Effector CD4-positive, alpha-beta T cell (primary cell): Measurements from ENCODE around the gene FAM163B. TPM values are rescaled to one million over a fixed set of nuclear protein-coding genes. Genes with fewer than 3 reads are reported as not detected.

Experiments used
- DNase-seq: peaks from one replicate; pipeline ENCODE4 v3.0.0-alpha.2; 2020
- total RNA-seq: gene quantifications from one replicate; lab custom pipeline; 2026; lab: John Stamatoyannopoulos, UW

The FAM163B gene
- total RNA-seq, result not detected

DNA sequence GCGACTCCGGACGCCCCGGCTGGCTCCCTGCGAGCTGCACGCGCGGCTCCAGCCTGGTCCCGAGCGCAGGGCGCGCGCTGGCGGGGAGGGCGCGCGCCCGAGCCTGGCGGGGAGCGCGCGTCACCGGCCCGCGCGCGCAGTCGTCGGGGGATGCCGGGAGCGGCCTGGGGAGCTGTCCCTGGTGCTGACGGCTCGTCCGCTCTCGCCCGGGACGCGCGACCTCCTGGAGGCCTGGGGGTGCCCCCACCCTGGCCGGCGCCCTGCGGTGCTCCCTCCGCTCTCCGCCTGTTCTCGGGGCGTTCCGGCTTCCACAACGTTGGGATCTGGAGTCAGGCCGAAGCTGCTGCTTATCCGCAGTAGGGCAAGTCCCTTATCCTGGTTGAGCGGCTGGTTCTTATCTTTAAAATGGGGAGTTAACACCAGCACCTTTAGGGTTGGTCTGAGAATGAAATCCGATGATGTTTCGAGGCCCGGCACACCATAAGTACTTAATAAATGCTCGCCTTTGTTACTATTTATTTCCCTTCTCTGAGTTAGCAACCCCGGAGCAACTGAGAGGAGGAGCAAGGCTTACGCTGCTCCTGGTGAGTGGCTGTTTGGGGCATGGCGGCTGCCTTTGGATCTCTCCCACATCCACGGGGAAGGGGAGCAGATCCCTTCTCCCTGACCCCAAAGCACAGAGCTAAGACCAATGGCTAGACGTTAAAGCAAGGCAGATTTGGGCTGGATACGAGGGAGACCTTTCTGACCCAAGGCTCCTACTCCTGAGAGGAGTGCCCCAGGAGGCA lies at the start of gene FAM163B:
Gene FAM163B, minus strand, starts transcription at position 79 of the 788 bp plus-strand sequence. CDS start 29,166 bp downstream, outside the sequence.
- DNase-seq, result no peak

DNA sequence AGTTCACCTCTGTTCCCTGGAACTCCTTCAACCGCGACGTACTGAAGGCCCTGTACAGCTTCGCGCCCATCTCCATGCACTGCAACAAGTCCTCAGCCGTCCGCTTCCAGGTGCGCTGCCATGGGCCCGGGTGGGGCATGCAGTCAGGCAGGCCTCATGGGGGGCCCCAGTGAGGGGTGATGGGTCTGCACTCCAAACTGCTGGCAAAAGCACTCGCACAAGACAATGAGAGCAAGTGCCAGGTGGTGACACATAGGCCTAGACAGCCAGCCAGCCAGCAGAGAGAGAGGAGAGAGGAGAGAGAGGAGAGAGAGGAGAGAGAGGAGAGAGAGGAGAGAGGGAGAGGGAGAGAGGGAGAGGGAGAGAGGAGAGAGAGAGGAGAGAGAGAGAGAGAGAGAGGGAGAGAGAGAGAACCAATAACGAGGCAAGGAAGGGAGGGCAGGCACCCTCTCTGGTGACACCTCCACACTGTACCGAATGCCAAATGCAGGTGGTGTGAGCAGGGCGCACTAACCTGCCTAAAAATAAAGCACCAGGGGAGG lies 48.0 kb upstream of the FAM163B start:
- DNase-seq, result no peak

DNA sequence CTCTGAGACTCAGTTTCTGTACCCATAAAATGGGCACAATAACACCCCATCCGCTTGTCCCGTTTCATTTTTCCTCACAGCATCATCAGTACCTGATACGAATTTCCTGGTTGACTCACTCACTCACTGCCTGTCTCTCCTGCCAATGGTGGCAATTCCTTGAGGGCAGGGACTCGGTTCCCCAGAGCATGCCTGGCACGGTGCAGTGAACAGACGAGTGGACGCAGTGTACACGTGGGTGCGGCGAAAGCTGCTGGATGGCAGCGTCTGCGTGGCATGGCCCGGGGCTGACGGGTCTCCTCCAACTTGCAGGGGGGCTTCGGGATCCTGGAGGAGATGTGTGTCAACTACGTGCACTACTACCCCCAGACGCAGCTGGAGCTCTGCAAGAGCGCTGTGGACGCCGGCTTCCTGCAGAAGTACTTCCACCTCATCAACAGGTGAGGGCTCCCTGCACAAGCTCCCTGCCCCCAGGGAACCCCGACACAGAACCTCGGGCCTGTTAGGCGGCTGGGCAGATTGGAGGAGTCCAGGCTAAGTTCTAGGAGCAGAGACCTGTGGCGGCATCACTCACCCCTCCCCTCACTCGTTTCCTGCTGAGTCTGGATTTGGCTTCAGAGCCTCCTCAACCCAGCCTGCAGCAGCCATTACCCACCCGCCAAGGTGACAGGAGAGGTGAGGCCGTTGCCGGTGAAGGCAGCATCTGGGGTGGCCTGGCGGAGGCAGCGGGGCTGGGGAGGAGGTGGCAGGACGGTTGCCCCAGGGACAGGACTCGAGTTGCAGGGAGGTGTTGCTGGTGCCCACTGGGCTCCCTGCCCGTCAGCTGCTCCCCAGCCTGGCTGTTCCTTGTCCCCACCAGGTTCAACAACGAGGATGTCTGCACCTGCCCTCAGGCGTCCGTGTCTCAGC lies 47.3 kb upstream of the FAM163B start:
- peak; percentile 34 for DNase-seq

DNA sequence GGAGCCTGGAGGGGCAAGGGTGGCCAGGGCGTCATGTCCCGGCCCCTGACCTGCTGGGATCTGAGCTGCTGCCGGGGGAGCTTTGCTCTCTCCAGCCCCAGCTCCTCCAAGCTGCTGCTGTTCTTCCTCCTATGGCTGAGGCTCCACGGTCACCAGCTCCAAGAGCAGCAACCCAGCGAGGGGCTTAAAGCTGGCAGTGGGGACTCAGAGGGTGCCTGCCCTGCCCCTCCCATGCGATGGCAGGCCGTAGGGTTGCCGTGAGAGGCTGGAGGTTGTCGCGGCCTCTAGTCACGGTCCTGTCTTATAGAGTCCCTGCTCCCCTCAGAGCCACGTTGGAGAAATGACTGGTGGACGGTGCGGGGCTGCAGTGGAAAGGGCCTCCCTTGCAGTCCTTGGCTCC lies 46.5 kb upstream of the FAM163B start:
- no peak for DNase-seq

DNA sequence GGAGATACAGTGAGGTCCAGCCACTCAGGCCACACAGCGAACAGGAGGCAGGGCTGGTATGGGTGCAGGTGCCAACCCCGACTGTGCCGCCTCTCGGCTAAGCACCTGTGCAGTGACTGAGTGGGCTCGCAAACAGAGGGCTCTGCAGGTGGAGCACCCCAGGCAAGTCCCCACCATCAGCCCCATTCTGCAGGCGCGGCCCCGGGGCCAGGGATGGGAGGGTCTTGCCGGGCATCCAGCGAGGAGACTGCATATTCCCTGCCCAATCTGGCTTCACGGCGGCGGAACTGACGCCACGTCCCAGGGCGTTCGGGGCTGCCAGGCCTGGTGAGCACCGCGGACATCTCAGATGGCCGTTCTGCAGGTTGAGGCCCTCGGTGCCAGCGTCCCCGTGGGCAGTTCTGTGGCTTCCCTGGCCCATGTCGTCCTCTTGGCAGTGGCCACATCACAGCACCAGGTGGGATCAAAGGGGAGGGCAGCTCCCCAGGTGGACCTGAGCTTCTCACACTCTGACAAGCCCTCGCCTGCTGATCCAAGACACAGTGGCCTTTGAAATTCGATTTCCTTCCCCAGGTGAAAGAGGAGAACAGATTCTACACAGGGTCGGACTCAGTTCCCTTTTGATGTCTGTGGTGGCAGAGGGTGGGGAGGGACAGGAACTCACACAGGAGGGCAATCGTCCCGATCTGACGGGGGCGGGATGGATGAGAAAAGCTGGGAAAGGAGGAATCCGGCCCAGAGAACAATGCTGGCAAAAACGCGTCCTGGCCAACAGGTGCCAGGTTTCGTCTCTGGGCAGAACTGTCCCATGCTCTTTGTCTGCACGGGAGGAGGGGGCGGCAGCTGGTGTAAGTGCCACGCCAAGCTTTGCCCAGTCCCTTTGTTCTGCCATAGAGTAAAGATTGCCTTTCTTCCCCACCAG lies 45.8 kb upstream of the FAM163B start:
- DNase-seq, result no peak

DNA sequence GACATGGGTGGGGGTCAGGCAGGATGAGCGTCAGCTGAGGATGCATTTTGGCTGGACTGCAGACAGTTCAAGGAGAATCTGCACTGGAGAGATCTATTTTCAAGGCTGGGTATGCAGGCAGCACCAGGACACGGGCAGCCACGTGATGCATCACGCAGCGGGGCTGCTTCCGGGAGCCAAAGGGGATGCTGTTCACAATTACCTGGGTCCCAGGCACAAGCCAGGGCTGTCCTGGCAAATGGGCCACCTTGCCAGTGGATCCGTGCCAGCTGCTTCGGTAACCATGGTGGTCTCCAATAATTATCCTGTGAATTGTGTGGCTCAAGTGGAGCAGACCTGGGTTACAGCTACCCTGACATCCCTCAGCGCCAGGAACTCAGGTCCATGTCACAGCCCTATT lies 44.4 kb upstream of the FAM163B start:
- no peak for DNase-seq

DNA sequence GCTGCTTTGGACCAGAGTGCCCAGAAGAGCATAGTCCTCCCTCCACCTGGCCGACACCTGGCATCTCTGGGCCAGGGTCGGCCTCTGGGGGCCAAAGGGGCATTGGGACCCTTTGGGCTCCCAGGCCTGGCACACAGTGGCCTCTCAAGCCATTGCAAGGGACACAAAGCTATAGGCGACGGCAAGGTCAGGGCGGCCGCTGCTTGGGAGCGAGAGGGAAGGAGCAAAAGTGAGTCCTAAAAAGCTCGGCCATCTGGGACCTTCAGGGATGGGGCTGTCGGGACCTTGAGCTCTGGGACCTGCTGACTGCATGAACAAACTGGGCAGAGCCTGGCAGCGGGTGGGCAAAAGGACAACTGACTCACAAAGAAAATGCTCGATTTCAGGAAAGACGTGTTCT lies 40.8 kb upstream of the FAM163B start:
- DNase-seq, result no peak

DNA sequence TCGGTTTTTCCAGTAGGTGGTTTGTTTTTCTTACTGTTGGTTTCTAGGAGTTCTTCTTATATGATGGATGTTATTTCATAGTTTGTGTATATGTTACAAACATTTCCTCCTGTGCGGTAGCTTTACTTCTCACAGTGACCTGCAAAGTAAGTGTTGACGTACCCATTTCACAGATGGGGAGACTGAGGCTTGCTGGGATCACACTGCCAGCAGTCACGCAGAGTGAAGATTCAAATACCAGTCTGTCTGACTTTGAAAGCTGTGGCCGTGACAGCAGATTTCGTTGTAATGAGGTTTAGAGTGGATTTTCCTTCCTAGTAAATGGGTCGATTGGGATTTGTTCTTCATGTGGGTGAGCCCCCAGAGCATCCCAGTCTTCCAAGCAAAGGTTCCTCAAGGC lies 40.0 kb upstream of the FAM163B start:
- no peak for DNase-seq

DNA sequence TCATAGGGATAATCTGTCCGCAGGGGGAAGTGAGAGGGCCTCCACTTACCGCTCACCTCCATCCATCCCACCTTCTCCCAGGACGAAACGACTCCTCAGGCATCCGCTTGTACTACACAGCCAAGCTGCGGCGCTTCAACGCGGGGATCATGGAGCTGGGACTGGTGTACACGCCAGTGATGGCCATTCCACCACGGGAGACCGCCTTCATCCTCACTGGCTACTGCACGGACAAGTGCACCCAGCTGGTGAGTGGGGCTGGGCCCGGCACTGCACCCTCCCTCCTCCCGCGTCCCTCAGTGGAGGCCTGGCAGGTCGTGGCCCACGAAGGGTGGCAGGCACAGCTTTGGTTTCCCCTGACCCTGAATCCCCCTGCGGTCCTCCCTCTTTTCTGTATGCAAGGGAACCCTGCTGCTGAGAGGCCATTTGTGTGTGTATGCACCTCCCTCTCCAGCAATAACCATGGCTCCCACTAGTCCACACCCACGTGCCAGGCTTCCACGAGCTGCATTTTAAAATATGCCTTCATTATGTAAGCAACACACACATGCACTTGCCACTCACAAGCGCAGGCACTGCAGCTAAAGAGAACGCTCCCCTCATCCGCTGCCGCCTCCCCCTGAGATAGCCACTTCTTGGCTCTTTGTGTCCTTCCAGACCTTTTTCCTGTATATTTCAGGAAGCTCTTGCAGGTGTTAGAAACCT lies 38.7 kb upstream of the FAM163B start:
- no peak for DNase-seq

DNA sequence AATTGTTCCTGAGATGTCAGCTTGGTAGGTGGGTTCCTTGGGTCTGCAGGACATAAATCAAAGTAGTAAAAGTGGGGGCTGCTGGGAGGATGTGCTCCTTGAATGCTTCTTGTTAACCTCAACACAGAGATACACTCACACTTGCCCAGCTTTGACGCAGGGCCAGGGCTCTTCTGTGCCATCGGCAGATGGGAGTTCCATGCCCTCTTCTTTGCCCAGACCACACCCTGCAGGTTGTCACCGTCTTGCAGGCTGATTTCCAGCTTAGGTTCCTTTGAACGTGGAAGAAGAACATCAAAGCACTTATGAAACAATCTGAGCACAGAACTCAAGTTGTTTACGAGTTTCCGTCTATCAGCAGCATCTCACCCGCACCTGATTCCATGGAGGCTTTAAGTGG lies 38.0 kb upstream of the FAM163B start:
- no peak for DNase-seq

DNA sequence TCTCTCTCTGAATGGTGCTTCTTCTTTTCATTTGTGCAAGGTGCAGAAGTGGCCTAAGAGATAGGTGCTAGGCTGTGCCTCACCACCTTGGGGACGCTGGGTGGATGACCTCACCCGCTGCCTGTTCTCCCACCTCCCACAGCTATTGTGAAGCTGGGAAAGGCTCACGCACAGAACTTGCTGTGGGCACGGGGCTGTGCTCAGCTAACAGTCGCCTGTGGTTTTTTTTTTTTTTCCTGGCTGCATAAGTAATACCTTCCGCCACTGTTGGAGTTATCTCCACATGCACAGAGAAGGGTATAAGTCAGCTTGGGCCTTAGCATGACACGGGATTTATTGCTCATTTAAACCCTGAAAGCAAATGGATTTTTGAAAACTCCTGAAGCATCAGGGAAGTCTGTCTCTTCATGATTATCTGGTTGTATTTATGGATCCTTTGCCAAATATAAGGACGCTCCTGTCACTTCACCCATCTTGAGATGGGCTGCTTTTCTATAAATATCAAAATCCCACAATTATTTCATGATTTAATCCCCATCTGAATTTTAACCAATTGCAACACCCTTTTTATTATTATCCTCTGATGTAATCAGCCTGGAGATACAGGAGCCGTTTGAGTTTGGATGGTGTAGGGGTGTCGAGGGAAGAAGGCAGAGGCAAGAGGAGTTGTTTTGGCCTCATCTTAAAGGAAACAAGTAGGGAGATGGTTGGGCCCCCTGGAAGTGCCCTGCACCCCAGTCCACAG lies 36.0 kb upstream of the FAM163B start:
- no peak for DNase-seq

DNA sequence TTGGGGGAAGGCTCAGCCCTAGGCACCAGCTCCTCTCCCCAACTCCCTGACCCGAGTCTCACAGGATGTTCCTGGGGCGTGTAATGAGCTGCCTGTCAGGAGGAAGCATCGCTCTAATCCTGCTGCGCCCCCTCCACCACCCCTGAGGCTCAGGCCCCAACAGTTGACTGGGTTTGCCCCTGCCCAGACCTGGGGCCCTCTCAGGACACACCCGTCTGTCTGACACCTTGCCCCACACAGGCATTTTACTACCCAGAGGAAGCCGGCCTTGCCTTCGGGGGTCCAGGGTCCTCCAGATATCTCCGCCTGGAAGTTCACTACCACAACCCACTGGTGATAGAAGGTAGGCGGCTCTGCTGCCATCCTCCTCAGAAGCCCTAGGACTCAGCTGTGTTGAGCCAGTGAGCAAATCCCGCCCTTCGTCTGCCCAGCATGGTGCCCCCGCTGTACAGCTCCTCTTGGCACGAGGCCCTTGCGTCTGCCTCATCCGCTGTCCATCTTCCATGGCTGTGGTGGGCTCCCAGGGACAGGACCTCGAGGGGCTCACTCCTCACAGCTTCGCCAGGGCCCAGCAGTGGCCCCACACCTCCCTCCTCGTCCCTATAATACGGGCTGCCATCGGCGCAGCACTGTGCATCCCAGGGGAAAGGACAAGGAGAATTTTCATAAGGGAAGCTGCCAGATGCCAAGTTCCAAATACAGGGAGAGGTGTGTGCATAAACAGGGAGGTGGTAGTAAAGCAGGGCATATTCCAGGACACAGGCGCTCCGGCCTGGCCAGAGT lies 35.0 kb upstream of the FAM163B start:
- no peak for DNase-seq

DNA sequence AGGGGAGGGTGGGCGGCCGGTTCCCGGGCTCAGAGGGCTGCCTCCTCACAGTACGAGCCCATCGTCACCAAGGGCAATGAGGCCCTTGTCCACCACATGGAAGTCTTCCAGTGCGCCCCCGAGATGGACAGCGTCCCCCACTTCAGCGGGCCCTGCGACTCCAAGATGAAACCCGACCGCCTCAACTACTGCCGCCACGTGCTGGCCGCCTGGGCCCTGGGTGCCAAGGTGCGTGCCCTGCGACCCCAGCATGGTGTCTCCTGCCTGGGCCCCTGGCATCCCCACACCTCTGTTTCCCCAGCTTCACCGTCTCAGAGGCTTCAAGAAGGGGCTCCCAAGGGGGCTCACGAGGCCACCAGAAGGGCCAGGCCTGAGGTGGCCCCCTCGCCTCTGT lies 34.2 kb upstream of the FAM163B start:
- DNase-seq, result no peak

DNA sequence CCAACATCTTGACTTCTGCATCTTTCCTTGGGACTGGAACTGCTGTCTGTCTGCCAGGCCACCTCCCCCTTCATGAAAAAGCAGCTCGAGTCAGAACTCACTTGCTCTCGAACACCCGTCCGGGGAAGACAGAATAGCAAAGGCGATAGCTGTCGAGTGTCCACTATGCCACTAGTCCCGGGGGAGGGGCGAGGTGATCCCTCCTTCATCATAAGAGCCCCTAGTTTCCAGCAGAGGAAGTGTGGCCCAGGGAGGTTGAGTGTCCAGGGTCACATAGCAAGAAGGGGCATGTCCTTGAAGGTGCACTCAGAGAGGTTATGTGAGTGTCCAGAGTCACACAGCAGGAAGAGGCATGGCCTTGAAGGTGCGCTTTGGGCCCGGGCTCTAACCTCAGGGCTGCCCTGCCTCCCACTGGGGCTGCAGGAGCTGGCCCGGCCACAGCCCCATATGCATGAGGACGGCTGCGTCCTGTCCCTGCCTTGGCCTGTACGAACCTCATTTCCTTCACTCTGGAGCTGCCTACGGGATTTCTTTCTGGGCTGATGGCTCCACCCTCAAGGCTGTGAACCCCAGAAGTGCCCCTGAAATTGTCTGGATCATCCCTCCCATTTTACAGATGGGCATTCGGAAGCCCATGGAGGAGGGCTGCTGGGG lies 33.6 kb upstream of the FAM163B start:
- DNase-seq, result no peak

DNA sequence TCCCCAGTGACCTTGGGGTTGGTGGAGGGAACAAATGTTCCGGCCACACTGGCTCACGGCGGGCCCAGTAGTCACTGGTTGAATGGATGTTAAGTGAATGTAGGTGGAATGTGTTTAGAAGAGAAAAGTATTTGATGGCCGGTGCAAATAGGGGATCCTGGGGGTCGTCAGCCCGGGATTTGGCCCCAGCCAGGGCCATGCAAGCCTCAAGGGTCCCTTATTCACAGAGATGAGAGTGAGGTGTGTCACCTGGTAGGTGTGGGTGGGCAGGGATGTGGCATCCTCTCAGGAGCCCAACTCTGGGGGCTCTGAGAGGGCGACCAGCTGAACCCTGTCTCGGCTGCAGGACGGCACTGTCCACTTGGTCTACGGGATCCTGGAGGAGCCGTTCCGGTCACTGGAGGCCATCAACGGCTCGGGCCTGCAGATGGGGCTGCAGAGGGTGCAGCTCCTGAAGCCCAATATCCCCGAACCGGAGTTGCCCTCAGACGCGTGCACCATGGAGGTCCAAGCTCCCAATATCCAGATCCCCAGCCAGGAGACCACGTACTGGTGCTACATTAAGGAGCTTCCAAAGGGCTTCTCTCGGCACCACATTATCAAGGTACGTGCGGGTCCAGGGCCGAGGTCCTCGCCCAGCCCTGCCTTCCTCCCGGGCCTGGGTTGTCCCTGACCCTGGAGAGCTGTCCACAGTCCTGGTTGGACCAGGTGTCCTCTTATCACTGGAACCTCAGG lies 32.8 kb upstream of the FAM163B start:
- no peak for DNase-seq

DNA sequence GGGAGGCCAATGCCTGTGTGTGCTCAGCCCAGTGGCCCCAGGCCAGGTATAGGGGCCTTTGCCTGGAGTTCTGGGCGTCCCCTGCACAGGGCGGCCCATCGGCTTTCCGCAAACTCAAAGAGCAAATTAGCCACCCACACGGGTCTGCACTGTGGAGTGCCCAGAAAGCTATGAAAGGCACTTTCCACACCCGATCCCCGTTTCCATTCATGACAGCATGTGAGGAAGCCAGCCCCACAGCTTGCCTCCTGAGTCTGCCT lies 32.1 kb upstream of the FAM163B start:
- no peak for DNase-seq

DNA sequence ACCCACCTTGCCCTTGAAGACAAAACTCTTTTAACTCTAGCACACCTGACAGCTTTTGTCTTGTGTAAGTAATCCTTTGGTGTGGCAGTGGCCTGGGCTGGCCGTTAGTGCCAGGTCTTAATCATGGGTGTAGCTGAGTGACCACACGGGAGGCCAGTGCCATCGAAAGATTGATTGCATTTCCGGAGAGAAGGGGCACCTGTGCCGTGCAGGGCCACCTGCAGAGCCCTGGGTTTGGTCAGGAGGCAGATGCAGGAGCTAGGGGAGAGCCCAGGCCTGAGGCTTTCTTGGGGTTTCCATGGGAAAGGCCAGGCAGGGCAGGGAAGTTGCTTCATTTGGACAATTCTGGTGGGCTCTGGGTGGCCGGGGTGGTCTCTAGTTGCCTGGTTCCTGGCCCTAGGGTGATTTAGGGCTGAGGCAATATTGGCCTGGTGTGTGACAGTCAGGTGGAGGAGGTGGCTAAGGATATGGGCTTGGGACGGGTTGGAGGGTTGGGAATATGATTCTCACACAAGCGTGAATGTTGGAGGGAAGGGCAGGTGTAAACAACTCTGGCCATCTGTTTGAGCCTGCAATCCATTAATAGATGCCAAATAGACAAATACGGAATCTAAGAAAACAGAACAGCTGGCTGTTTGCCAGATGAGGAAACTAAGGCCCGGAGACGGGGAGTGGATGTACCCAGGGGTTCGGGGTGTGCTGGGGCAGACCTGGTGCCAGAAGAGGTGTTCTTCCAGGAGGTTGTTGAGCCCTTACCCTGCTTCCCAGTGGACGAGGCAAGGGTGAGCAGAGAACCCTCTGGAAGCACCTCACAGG lies 31.6 kb upstream of the FAM163B start:
- no peak for DNase-seq

DNA sequence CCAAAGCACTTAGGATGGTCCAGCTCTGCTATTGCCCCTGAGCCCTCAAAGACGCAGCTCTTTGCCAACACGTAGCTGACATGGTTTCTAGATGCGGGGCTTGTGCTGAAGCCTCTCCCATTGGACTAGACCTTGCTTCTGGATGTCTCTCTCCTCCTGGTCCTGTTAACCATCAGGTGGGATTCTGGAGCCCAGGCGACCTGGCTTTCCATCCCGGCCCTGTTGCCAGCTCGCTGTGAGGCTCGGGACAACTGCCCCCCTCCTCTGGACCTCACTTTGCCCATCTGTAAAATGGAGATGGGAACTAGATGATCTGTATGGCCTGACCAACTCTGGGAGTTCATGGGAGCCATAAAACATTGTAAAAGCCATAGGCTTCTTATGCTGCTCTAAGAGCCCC lies 31.0 kb upstream of the FAM163B start:
- DNase-seq, result no peak
